ENCODE data around the gene KRT24.

KRT24 gene

GRCh38 chr17:40687106-40687505 is 16.4 kb downstream of the KRT24 start:
- DNase-seq = no peak

DNA sequence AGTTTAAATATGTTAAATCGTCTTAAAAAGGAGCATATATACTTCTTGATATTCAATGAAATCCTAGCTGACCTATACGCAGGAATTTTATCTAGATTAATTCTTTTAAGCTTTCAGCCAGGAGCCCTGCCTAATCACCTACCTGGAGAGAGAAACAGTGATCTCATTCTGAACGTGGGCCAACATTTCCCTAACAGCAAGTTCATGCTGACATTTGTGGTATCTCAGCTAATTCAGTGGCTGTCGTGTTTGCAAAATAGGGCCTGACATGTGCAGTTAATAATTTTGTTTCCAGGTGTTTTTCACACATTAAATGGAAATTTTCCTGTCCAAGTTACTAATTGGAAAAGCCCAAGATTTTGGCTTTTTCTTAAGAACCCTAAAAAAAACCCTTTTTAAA is 17.4 kb downstream of the KRT24 start:
- DNase-seq = peak; percentile 3

DNA sequence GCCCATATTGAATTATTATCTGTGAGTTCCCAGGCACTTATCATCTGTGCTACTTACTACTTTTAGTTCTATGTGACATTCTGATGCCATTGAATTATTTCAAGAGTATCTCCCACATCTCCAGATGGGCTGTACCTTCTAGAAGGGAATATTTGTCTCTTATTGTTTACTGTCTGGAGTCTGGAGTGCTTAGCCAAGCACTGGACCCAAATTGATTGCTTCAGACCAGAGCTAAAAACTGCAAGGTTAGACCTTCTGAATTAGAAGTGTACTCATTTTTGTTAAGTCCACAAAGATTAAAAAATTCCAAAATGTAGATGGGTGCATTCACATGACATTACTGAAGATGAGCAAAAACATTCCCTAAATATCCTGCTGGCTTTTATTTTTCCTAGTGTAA is 22.6 kb downstream of the KRT24 start:
- DNase-seq = no peak

- no peak for DNase-seq
These were observed 24.0 kb downstream of the KRT24 start for GRCh38 chr17:40679523-40679907.

- no peak for DNase-seq
These were observed 24.5 kb downstream of the KRT24 start for GRCh38 chr17:40678902-40679522.

DNA sequence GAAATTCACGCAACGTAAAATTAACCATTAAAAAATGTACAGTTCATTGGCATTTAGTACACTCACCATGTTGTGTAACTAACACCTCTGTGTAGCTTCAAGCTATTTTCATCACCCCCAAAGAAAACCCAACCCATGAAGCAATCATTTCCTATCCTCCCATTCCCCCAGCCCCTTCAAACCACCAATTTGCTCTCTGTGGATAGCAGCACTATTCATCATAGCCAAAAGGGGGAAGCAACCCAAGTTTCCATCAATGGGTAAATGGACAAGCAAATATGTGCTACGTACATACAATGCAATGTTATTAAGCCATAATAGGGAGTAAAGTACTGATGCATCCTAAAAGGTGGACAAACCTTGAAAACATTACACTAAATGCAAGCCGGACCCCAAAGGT is 27.6 kb downstream of the KRT24 start:
- DNase-seq = no peak

- no peak for DNase-seq
These were observed 30.9 kb downstream of the KRT24 start for GRCh38 chr17:40672654-40673053.

DNA sequence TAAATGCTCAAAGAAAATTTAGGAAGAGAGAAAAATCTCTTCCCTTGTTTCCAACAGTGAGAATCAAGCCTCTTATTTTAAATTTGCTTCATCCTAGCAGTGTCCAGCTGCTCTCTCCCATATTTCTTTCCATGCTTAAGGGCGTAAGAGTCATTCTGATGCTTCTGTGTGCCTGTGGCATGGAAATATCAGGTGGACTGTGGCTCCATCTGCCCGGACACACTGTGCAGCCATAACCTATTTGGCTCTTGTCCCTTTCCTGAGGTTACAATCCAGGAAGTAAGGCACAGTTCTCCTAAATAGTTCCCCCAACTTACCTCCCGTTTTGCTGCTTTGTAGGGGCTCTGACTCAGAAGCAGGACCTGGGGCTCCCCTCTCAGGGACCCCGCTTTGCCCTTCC is 32.3 kb downstream of the KRT24 start:
- no peak for DNase-seq

- DNase-seq = no peak
These were observed 37.2 kb downstream of the KRT24 start for GRCh38 chr17:40666331-40666730.

- no peak for DNase-seq
These were observed 38.8 kb downstream of the KRT24 start, which contains the start of gene KRT222 for GRCh38 chr17:40664582-40665333. KRT222 (minus strand) TSS chr17:40665177; CDS start chr17:40665099, 78 bp downstream.

DNA sequence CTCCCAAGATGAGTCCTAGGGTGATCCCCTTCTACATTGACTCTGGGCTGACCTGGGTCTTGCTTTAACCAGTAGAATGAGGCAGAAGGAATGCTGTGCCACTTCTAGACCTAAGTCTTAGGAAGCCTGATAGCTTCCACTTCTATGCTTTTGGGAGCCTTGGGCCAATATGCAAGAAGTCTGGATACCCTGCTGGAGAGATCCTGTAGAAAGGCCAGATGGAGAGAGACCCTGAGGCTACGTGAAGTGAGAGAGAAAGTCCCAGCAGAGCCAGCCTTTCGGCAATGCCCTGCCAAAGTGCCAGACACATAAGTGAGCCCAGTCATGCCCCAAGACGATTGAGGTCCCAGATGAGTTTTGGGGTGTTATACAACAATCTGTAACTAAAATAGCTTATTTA is 40.3 kb downstream of the KRT24 start:
- no peak for DNase-seq

- no peak for DNase-seq
These were observed 43.6 kb downstream of the KRT24 start for GRCh38 chr17:40659911-40660310.

GRCh38 chr17:40658396-40658795 is 45.2 kb downstream of the KRT24 start:
- no peak for DNase-seq

GRCh38 chr17:40651939-40652338 is 51.6 kb downstream of the KRT24 start:
- DNase-seq = no peak

- DNase-seq = no peak
These were observed 55.1 kb downstream of the KRT24 start for GRCh38 chr17:40648384-40648968.

Data from NCI-H2029 treated with DMSO at 0.1 percent for 48 hours (cell line).